Right lobe of liver (tissue), 4 donors: ENCODE results near the gene ESYT2.

Source experiments
- CTCF ChIP-seq, 4 donors: fragments of 200-600 bp in 3 of 4; fragments of 450-650 bp in 1 of 4; IDR thresholded peaks; one replicate each; pipeline versions ENCODE4 v1.5.1 to v1.8.0; 2016 to 2022; ENCODE audit warnings: antibody characterized with exemption in 4 of 4, mild to moderate bottlenecking in 2 of 4
- POLR2A ChIP-seq: fragments of 450-650 bp; IDR thresholded peaks from one replicate; pipeline ENCODE4 v1.6.1; 2017; ENCODE audit warnings: antibody characterized with exemption, mild to moderate bottlenecking
- donor health status: DM: no; HTN: no; CAD: no.
- donor health status: DM: no; HTN: no; CAD: no.
- donor health status: DM: no; HTN: yes; CAD: no.

DNA sequence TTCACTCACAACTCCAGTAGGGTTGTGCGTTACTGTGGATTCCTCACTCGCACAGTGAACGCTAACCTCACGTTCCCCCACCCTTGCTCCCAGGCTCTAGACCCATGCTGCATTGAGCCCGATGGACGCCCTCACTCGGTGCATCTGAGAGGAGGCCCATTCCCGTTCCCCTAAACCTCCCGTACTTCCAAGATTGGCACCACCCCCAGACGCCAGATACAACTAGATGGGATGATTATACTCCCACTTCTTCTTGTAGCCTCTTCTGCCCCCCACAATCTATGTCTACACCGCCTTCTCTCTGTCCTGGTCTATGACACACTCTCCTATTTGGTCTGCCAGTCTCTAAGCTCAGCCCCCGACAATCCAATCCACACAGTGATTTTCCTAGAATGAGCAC is 67.4 kb downstream of the ESYT2 start:
- TF ChIP-seq CTCF (IDR thresholded peaks at IDR 0.05) (no peak), POLR2A (no peak)
